AG08395 (cell line): ENCODE results near the gene ZDHHC21.
A peak's percentile ranks its signal among the peaks of the same experiment; 100 is the strongest.
"Not testable (repeated sequence)": the region's sequence is repeated elsewhere in the genome, so short reads cannot be mapped to it uniquely, and the experiment has no call there.

ENCODE experiments used
- DNase-seq: peaks from one replicate; pipeline ENCODE4 v3.0.0; 2012; ENCODE audit warnings: mixed read lengths, low spot score

The ZDHHC21 gene

GRCh38 chr9:14682616-14683015 is 10.6 kb downstream of the ZDHHC21 start:
- not testable (repeated sequence) for DNase-seq

- DNase-seq: no peak
Measured at GRCh38 chr9:14678776-14679175, 14.5 kb downstream of the ZDHHC21 start.

- DNase-seq: no peak
Measured at GRCh38 chr9:14677872-14678271, 15.4 kb downstream of the ZDHHC21 start.

- DNase-seq: no peak
Measured at GRCh38 chr9:14677396-14677795, 15.8 kb downstream of the ZDHHC21 start.

GRCh38 chr9:14674630-14675029 is 18.6 kb downstream of the ZDHHC21 start:
- DNase-seq: no peak

- DNase-seq: no peak
Measured at GRCh38 chr9:14671377-14671776, 21.9 kb downstream of the ZDHHC21 start.

- peak; percentile 9 for DNase-seq
Measured at GRCh38 chr9:14670718-14671117, 22.5 kb downstream of the ZDHHC21 start.

- not testable (repeated sequence) for DNase-seq
Measured at GRCh38 chr9:14664022-14664421, 29.2 kb downstream of the ZDHHC21 start.

- DNase-seq: no peak
Measured at GRCh38 chr9:14662060-14662453, 31.2 kb downstream of the ZDHHC21 start.

- peak; percentile 14 for DNase-seq
Measured at GRCh38 chr9:14661421-14662059, 31.7 kb downstream of the ZDHHC21 start.

GRCh38 chr9:14660721-14661120 is 32.5 kb downstream of the ZDHHC21 start:
- DNase-seq: no peak

- DNase-seq: no peak
Measured at GRCh38 chr9:14654932-14655331, 38.3 kb downstream of the ZDHHC21 start.

- no peak for DNase-seq
Measured at GRCh38 chr9:14653511-14653910, 39.7 kb downstream of the ZDHHC21 start.

- DNase-seq: peak; percentile 13
Measured at GRCh38 chr9:14652729-14653377, 40.4 kb downstream of the ZDHHC21 start.

GRCh38 chr9:14650596-14650995 is 42.6 kb downstream of the ZDHHC21 start:
- no peak for DNase-seq

GRCh38 chr9:14645648-14646047 is 47.6 kb downstream of the ZDHHC21 start:
- DNase-seq: no peak

- DNase-seq: no peak
Measured at GRCh38 chr9:14640967-14641366, 52.3 kb downstream of the ZDHHC21 start.

GRCh38 chr9:14640294-14640693 is 52.9 kb downstream of the ZDHHC21 start:
- DNase-seq: no peak

- no peak for DNase-seq
Measured at GRCh38 chr9:14633906-14634565, 59.2 kb downstream of the ZDHHC21 start.

GRCh38 chr9:14633148-14633547 is 60.1 kb downstream of the ZDHHC21 start:
- DNase-seq: no peak

GRCh38 chr9:14627513-14627912 is 65.7 kb downstream of the ZDHHC21 start:
- no peak for DNase-seq

GRCh38 chr9:14618836-14619420 is 74.3 kb downstream of the ZDHHC21 start:
- DNase-seq: no peak
